ENCODE data around the gene AGBL5.

Gene AGBL5

GRCh38 chr2:27086090-27086723 lies 34.7 kb downstream of the AGBL5 start:
- Histone ChIP-seq H3K36me3 (ENCODE audit: insufficient read depth, low read length) (no peaks in the 10 kb centered on the region), H2AFZ (ENCODE audit: low read length) (no peak overlapping the region), H3K27me3 (ENCODE audit: insufficient read depth, low read length) (0 out of 2 replicates have a peak, but pooled peaks cover 11% of the 10 kb centered on the region), H3K27ac (ENCODE audit: low read depth, low read length, poor library complexity, severe bottlenecking) (no peak overlapping the region), H3K79me2 (ENCODE audit: insufficient read depth, low read length) (no peaks in the 10 kb centered on the region), H3K9me3 (ENCODE audit: low read length) (no peaks in the 10 kb centered on the region), H3K4me2 (ENCODE audit: low read length) (peak overlapping the region; percentile 88), H3K9me2 (ENCODE audit: low read depth, low read length) (no peaks in the 10 kb centered on the region), H3K4me1 (ENCODE audit: insufficient read depth, low read length, severe bottlenecking) (peaks cover 25% of the 10 kb centered on the region), H3F3A (ENCODE audit: insufficient read depth, low read length) (no peaks in the 10 kb centered on the region), H4K20me1 (ENCODE audit: insufficient read depth, low read length) (no peaks in the 10 kb centered on the region), H3K4me3 (ENCODE audit: low read depth, low read length, poor library complexity, severe bottlenecking) (peak overlapping the region; percentile 67), H3K9ac (ENCODE audit: low read length) (peak overlapping the region; percentile 73)
- TF ChIP-seq EZH2 (IDR thresholded peaks at IDR 0.05; ENCODE audit: borderline replicate concordance, low read length) (no peak), CTCF (IDR thresholded peaks at IDR 0.05; ENCODE audit: low read length) (peak; percentile 63)

GRCh38 chr2:27086724-27087593 lies 35.5 kb downstream of the AGBL5 start, which contains the start of gene KHK:
TSS of gene KHK (plus strand) at chr2:27086772. CDS start at chr2:27087260, 488 bp downstream.
- H3K27ac ChIP-seq (ENCODE audit: low read depth, low read length, poor library complexity, severe bottlenecking): no peak within 1 kb of the TSS

More at GRCh38 chr2:27086724-27087593, 35.5 kb downstream of the AGBL5 start, which contains the start of gene KHK:
- TF ChIP-seq EZH2 (IDR thresholded peaks at IDR 0.05; ENCODE audit: borderline replicate concordance, low read length): no peak
- no peak for TF ChIP-seq CTCF (IDR thresholded peaks at IDR 0.05; ENCODE audit: low read length)
- H2AFZ ChIP-seq (ENCODE audit: low read length): no peak within 1 kb of the TSS
- 0 out of 2 replicates have a peak, but pooled peaks cover 11% of the 10 kb centered on the region for H3K27me3 ChIP-seq (ENCODE audit: insufficient read depth, low read length)
- no peaks in the 10 kb centered on the region for H3K9me3 ChIP-seq (ENCODE audit: low read length)
- peak within 1 kb of the TSS; percentile 95 for H3K4me2 ChIP-seq (ENCODE audit: low read length)
- H3K9ac ChIP-seq (ENCODE audit: low read length): peak within 1 kb of the TSS; percentile 73
- H4K20me1 ChIP-seq (ENCODE audit: insufficient read depth, low read length): no peaks in the 10 kb centered on the region
- H3K4me1 ChIP-seq (ENCODE audit: insufficient read depth, low read length, severe bottlenecking): peaks cover 17% of the 10 kb centered on the region
- H3F3A ChIP-seq (ENCODE audit: insufficient read depth, low read length): no peaks in the 10 kb centered on the region
- H3K79me2 ChIP-seq (ENCODE audit: insufficient read depth, low read length): no peaks in the 10 kb centered on the region
- no peaks in the 10 kb centered on the region for H3K36me3 ChIP-seq (ENCODE audit: insufficient read depth, low read length)
- no peaks in the 10 kb centered on the region for H3K9me2 ChIP-seq (ENCODE audit: low read depth, low read length)
- H3K4me3 ChIP-seq (ENCODE audit: low read depth, low read length, poor library complexity, severe bottlenecking): peak within 1 kb of the TSS; percentile 67
